Mesothelial cell of epicardium (in vitro differentiated cells): ENCODE data around the gene KIRREL1. TPM values are rescaled to one million over a fixed set of nuclear protein-coding genes. Genes with fewer than 3 reads are reported as not detected.

Experiments
- DNase-seq, 2 experiments: peaks; one replicate each; pipeline ENCODE4 v3.0.0; 2021; ENCODE audit warnings: low spot score in 2 of 2; ENCODE audit not compliant: unreplicated experiment in 2 of 2
- H3K27ac Mint-ChIP-seq: 2 replicates; pipeline ENCODE4 v1.8.0; 2021; ENCODE audit warnings: mixed read lengths
- H3K27me3 Mint-ChIP-seq: 2 replicates; pipeline ENCODE4 v1.8.0; 2021; ENCODE audit warnings: low read depth, mixed read lengths
- H3K36me3 Mint-ChIP-seq: 2 replicates; pipeline ENCODE4 v1.8.0; 2021; ENCODE audit warnings: mixed read lengths
- H3K4me1 Mint-ChIP-seq: 2 replicates; pipeline ENCODE4 v1.8.0; 2021; ENCODE audit warnings: mixed read lengths
- H3K4me3 Mint-ChIP-seq: 2 replicates; pipeline ENCODE4 v1.8.0; 2021; ENCODE audit warnings: mild to moderate bottlenecking, moderate library complexity, mixed read lengths
- H3K9me3 Mint-ChIP-seq: 2 replicates; pipeline ENCODE4 v1.8.0; 2021; ENCODE audit warnings: mixed read lengths
- CTCF ChIP-seq: fragments of 200-600 bp; sonication (generic); IDR thresholded peaks from one replicate; pipeline ENCODE4 v1.5.0; 2021; ENCODE audit warnings: antibody characterized with exemption; ENCODE audit not compliant: unreplicated experiment
- total RNA-seq: library from RNA; stranded (reverse); gene quantifications from 3 replicates; pipeline ENCODE4 v1.2.1, GENCODE V29; 2021

Gene KIRREL1
- total RNA-seq, 1 donor from 2014 or later, result 178 TPM

GRCh38 chr1:158080066-158080465 is 86.6 kb downstream of the KIRREL1 start:
- no peak overlapping the region for H3K4me3 Mint-ChIP-seq
- no peaks in the 10 kb centered on the region for H3K4me1 Mint-ChIP-seq
- no peaks in the 10 kb centered on the region for H3K27me3 Mint-ChIP-seq
- TF ChIP-seq CTCF, result no peak
- H3K9me3 Mint-ChIP-seq, result no peaks in the 10 kb centered on the region
- no peak for DNase-seq
- H3K36me3 Mint-ChIP-seq, result peaks cover 41% of the 10 kb centered on the region
- H3K27ac Mint-ChIP-seq, result peak overlapping the region; percentile 10

- H3K9me3 Mint-ChIP-seq, result no peaks in the 10 kb centered on the region
- H3K36me3 Mint-ChIP-seq, result peaks cover 54% of the 10 kb centered on the region
- no peak for TF ChIP-seq CTCF
- no peak overlapping the region for H3K27ac Mint-ChIP-seq
- H3K27me3 Mint-ChIP-seq, result no peaks in the 10 kb centered on the region
- H3K4me1 Mint-ChIP-seq, result no peaks in the 10 kb centered on the region
- no peak overlapping the region for H3K4me3 Mint-ChIP-seq
- DNase-seq, result no peak
Measured at GRCh38 chr1:158084336-158084735, 90.9 kb downstream of the KIRREL1 start.

DNA sequence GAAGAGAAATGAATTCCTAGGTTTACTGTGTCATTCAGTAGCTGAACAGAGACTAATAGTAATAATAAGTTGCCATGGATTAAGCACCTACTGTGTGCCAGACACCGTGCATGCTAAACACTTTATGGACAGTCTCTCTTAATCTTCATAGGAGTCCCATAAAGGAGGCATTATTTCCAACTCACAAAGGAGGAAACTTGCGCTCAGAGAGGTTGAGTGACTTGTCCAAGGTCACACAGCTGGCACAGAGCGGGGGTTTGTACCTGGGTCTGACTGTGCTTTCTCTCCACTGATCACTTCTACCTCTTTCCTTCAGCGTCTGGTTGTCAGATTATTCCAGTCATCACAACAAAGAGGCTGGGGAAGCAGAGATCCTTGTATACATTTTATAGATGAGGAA is 91.3 kb downstream of the KIRREL1 start:
- Mint-ChIP-seq H3K4me3 (no peak overlapping the region), H3K27ac (no peak overlapping the region), H3K9me3 (no peaks in the 10 kb centered on the region), H3K36me3 (peaks cover 57% of the 10 kb centered on the region), H3K4me1 (no peaks in the 10 kb centered on the region), H3K27me3 (no peaks in the 10 kb centered on the region)
- no peak for DNase-seq
- no peak for TF ChIP-seq CTCF

DNA sequence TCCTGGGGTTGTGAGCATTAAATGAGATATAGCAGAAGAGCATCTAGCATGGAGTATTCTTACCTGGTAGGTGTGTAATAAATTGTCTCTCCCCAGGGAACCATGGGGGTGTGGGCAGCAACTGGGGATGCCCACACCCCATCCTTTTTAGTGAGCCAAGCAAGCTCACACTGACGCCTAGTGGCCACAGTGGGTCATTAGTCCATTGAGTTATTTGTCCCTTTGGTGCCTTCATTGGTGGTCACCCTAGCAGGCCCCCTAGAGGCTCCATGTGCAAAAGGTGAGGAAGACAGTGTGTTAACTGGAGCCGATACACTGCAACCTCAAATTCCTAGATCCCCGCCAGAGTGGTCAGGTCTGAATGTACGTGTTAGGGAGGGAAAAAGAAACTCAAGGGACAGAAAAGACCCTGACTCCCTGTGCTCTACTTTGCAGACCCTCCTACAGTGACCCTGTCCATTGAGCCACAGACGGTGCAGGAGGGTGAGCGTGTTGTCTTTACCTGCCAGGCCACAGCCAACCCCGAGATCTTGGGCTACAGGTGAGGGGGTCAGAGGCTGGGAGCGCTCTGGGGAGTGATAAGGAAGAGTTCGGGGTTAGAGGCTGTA is 94.0 kb downstream of the KIRREL1 start:
- peak; percentile 34 to 74 for DNase-seq
- H3K9me3 Mint-ChIP-seq, result no peaks in the 10 kb centered on the region
- no peaks in the 10 kb centered on the region for H3K27me3 Mint-ChIP-seq
- H3K27ac Mint-ChIP-seq, result no peak overlapping the region
- TF ChIP-seq CTCF, result peak; percentile 86
- no peaks in the 10 kb centered on the region for H3K4me1 Mint-ChIP-seq
- peaks cover 57% of the 10 kb centered on the region for H3K36me3 Mint-ChIP-seq
- no peak overlapping the region for H3K4me3 Mint-ChIP-seq

- H3K4me3 Mint-ChIP-seq, result no peak overlapping the region
- peaks cover 55% of the 10 kb centered on the region for H3K36me3 Mint-ChIP-seq
- no peak overlapping the region for H3K27ac Mint-ChIP-seq
- no peaks in the 10 kb centered on the region for H3K4me1 Mint-ChIP-seq
- no peak for TF ChIP-seq CTCF
- DNase-seq, result no peak
- no peaks in the 10 kb centered on the region for H3K27me3 Mint-ChIP-seq
- no peaks in the 10 kb centered on the region for H3K9me3 Mint-ChIP-seq
Measured at GRCh38 chr1:158089476-158089875, 96.0 kb downstream of the KIRREL1 start.
